ENCODE data around the gene GPX3.

The GPX3 gene

GRCh38 chr5:151058301-151058700 lies 37.9 kb downstream of the GPX3 start:
- no peak for DNase-seq

GRCh38 chr5:151058891-151059489 lies 38.6 kb downstream of the GPX3 start:
- no peak for DNase-seq

GRCh38 chr5:151060742-151061141 lies 40.4 kb downstream of the GPX3 start:
- no peak for DNase-seq

- DNase-seq = no peak
Measured at GRCh38 chr5:151062405-151063141, 42.2 kb downstream of the GPX3 start.

- no peak for DNase-seq
Measured at GRCh38 chr5:151063142-151063989, 43.0 kb downstream of the GPX3 start.

- no peak for DNase-seq
Measured at GRCh38 chr5:151064916-151065499, 44.6 kb downstream of the GPX3 start.

- DNase-seq = no peak
Measured at GRCh38 chr5:151065609-151066008, 45.2 kb downstream of the GPX3 start.

GRCh38 chr5:151066920-151067319 lies 46.5 kb downstream of the GPX3 start:
- DNase-seq = no peak

- DNase-seq = no peak
Measured at GRCh38 chr5:151067632-151068432, 47.4 kb downstream of the GPX3 start.

GRCh38 chr5:151068433-151069197 lies 48.2 kb downstream of the GPX3 start:
- peak; percentile 61 for DNase-seq

- DNase-seq = no peak
Measured at GRCh38 chr5:151070449-151070848, 50.1 kb downstream of the GPX3 start.

- DNase-seq = no peak
Measured at GRCh38 chr5:151071021-151071420, 50.6 kb downstream of the GPX3 start.

- DNase-seq = no peak
Measured at GRCh38 chr5:151071848-151072629, 51.6 kb downstream of the GPX3 start.

GRCh38 chr5:151072630-151073025 lies 52.2 kb downstream of the GPX3 start:
- DNase-seq = no peak

GRCh38 chr5:151073280-151073679 lies 52.9 kb downstream of the GPX3 start:
- DNase-seq = no peak

GRCh38 chr5:151074557-151074956 lies 54.2 kb downstream of the GPX3 start:
- DNase-seq = no peak

- DNase-seq = peak; percentile 45
Measured at GRCh38 chr5:151075698-151076331, 55.4 kb downstream of the GPX3 start.

GRCh38 chr5:151076616-151077015 lies 56.2 kb downstream of the GPX3 start:
- no peak for DNase-seq

GRCh38 chr5:151077419-151077818 lies 57.0 kb downstream of the GPX3 start:
- DNase-seq = no peak

GRCh38 chr5:151077967-151078366 lies 57.6 kb downstream of the GPX3 start:
- DNase-seq = no peak
